K562 (cell line): ENCODE results near the gene UPK3A. TPM values are rescaled to one million over a fixed set of nuclear protein-coding genes. Genes with fewer than 3 reads are reported as not detected.
A peak's percentile ranks its signal among the peaks of the same experiment; 100 is the strongest.

Source experiments
- CREB3 ChIP-seq: fragments of 450-650 bp; conservative IDR thresholded peaks from 2 replicates; pipeline ENCODE4 v1.6.1; 2016; ENCODE audit warnings: missing genetic modification characterization, low read depth, mild to moderate bottlenecking, missing compliant biosample characterization, moderate library complexity
- CREB5 ChIP-seq: fragments of 250-450 bp; sonication (Bioruptor Pico); IDR thresholded peaks from 2 replicates; pipeline ENCODE4 v1.5.0; 2020; ENCODE audit warnings: mild to moderate bottlenecking
- FOSL1 ChIP-seq: fragments of 200-800 bp; sonication (Bioruptor generic); conservative IDR thresholded peaks from 2 replicates; pipeline ENCODE4 v1.6.1; 2016; ENCODE audit warnings: missing genetic modification characterization, missing compliant biosample characterization
- FOXJ3 ChIP-seq: sonication (generic); formaldehyde crosslinking; IDR thresholded peaks from 2 replicates; pipeline ENCODE4 v1.4.0; 2020; ENCODE audit warnings: mild to moderate bottlenecking, missing genetic modification reagents
- HDAC2 ChIP-seq: fragments of 450-650 bp; IDR thresholded peaks from 2 replicates; pipeline ENCODE4 v1.6.1; 2016; ENCODE audit warnings: mild to moderate bottlenecking
- HMG20A ChIP-seq: fragments of 450-650 bp; formaldehyde crosslinking; conservative IDR thresholded peaks from 2 replicates; pipeline ENCODE4 v1.4.0; 2020; ENCODE audit warnings: mild to moderate bottlenecking, mixed read lengths
- KDM1A ChIP-seq, 2 experiments: fragments of 450-650 bp; IDR thresholded peaks; 2 replicates each; pipeline ENCODE4 v1.6.1; 2016; ENCODE audit warnings: mild to moderate bottlenecking in 2 of 2
- LARP7 ChIP-seq: fragments of 450-650 bp; IDR thresholded peaks from 2 replicates; pipeline ENCODE4 v1.6.1; 2016
- MXI1 ChIP-seq: IDR thresholded peaks from 2 replicates; pipeline ENCODE4 v1.6.1; 2011; ENCODE audit warnings: low read depth, mild to moderate bottlenecking, improper control_type of control experiment, low read length
- MYBL2 ChIP-seq, 2 experiments: fragments of 450-650 bp in 1 of 2; sonication (generic) in 1 of 2; formaldehyde crosslinking in 1 of 2; IDR thresholded peaks; 2 replicates each; pipeline versions ENCODE4 v1.6.1 to v1.8.1; 2017 to 2022; ENCODE audit warnings: borderline replicate concordance in 1 of 2, inconsistent platforms in 1 of 2, low read depth in 1 of 2, mild to moderate bottlenecking in 1 of 2, missing genetic modification reagents in 1 of 2, moderate library complexity in 1 of 2
- MYC ChIP-seq, 2 experiments: fragments of 250-450 bp in 1 of 2; sonication (Bioruptor Pico) in 1 of 2; IDR thresholded peaks; 2 replicates each; pipeline versions ENCODE4 v1.5.1 to v1.6.1; 2012 to 2021; ENCODE audit warnings: low read depth in 2 of 2, borderline replicate concordance in 1 of 2, improper control_type of control experiment in 1 of 2, low read length in 1 of 2, mild to moderate bottlenecking in 1 of 2, moderate library complexity in 1 of 2
- MYNN ChIP-seq, 2 experiments: sonication (generic); formaldehyde crosslinking in 1 of 2; IDR thresholded peaks; 2 replicates each; pipeline versions ENCODE4 v1.5.0 to v1.6.1; 2016 to 2020; ENCODE audit warnings: antibody characterized with exemption in 1 of 2, missing genetic modification reagents in 1 of 2
- POLR2AphosphoS5 ChIP-seq: IDR thresholded peaks from 2 replicates; pipeline ENCODE4 v1.6.1; 2011; ENCODE audit warnings: mild to moderate bottlenecking, low read depth, low read length, moderate library complexity; ENCODE audit not compliant: control insufficient read depth, insufficient read depth
- PURB ChIP-seq: sonication (generic); formaldehyde crosslinking; IDR thresholded peaks from 2 replicates; pipeline ENCODE4 v1.9.0; 2021; ENCODE audit warnings: low read depth, mild to moderate bottlenecking, missing genetic modification reagents
- RBM25 ChIP-seq: fragments of 200-400 bp; formaldehyde crosslinking; IDR thresholded peaks from 2 replicates; pipeline ENCODE4 v1.6.1; 2018; ENCODE audit warnings: low read length, low read depth, moderate library complexity; ENCODE audit not compliant: severe bottlenecking
- RBM34 ChIP-seq: fragments of 200-400 bp; formaldehyde crosslinking; IDR thresholded peaks from 2 replicates; pipeline ENCODE4 v1.6.1; 2018; ENCODE audit warnings: low read length, borderline replicate concordance; ENCODE audit not compliant: insufficient read depth
- RCOR1 ChIP-seq, 2 experiments: IDR thresholded peaks; 2 replicates each; pipeline ENCODE4 v1.6.1; 2012; ENCODE audit warnings: low read depth in 2 of 2, low read length in 2 of 2, borderline replicate concordance in 1 of 2, improper control_type of control experiment in 1 of 2
- TCF3 ChIP-seq: sonication (generic); formaldehyde crosslinking; IDR thresholded peaks from 2 replicates; pipeline ENCODE4 v1.4.0; 2020; ENCODE audit warnings: mild to moderate bottlenecking, missing genetic modification reagents
- ZBED1 ChIP-seq: IDR thresholded peaks from 2 replicates; pipeline ENCODE4 v1.6.1; 2014
- ZNF512 ChIP-seq: IDR thresholded peaks from 2 replicates; pipeline ENCODE4 v1.6.1; 2016; ENCODE audit warnings: missing genetic modification characterization, missing compliant biosample characterization
- ZNF584 ChIP-seq: fragments of 200-800 bp; sonication (Bioruptor generic); IDR thresholded peaks from 2 replicates; pipeline ENCODE4 v1.6.1; 2016; ENCODE audit warnings: low read depth, mild to moderate bottlenecking, missing genetic modification characterization, missing compliant biosample characterization
- polyA plus RNA-seq, 8 experiments: library from polyadenylated mRNA; depleted of rRNA in 4 of 8; stranded (reverse) in 5 of 8; unstranded in 3 of 8; fragments of >200 nt; fragmentation: Nextera tagmentation in 2 of 8; fragmentation: Illumina TruSeq in 1 of 8; extraction: Ambion mirVana in 2 of 8; extraction: Trizol in 1 of 8; gene quantifications; 2 replicates each; pipeline versions ENCODE4 v1.2.1 to v1.2.3, GENCODE V29; 2011 to 2014; ENCODE audit warnings: inconsistent platforms in 1 of 8, missing spikeins in 1 of 8
- total RNA-seq, 7 experiments: library from RNA; depleted of rRNA in 6 of 7; stranded (reverse); fragments of >200 nt in 6 of 7; fragmentation: Illumina TruSeq in 2 of 7; extraction: Trizol in 2 of 7; gene quantifications; 2 replicates each; pipeline versions ENCODE4 v1.2.1 to v1.2.3, GENCODE V29; 2011 to 2021; ENCODE audit warnings: low replicate concordance in 1 of 7

UPK3A gene
- total and polyA plus RNA-seq, 9 of the 15 experiments (the other 6 are each of a cell fraction or from before 2014, with no cell fraction given) = not detected

GRCh38 chr22:45314786-45315185 is 30.0 kb downstream of the UPK3A start (continued):
- TF ChIP-seq ZNF512 (tag) (no peak), LARP7 (no peak), POLR2AphosphoS5 (0 out of 2 replicates have a peak, but pooled peaks have one; percentile 21), MYNN (IDR thresholded peaks at IDR 0.05) (no peak), MYNN (CRISPR knock-in tag; IDR thresholded peaks at IDR 0.05) (no peak), ZBED1 (no peak), HMG20A (CRISPR knock-in tag) (no peak), CREB3 (tag) (no peak), MYBL2 (IDR thresholded peaks at IDR 0.05; ENCODE audit: low read depth) (no peak), MYBL2 (CRISPR knock-in tag; IDR thresholded peaks at IDR 0.05; ENCODE audit: borderline replicate concordance) (no peak), RCOR1 (IDR thresholded peaks at IDR 0.05; ENCODE audit: borderline replicate concordance in 1 of 2, low read depth in 2 of 2, low read length in 2 of 2) (peak in 1 of 2 experiments; percentile 38; a peak in 1 of 4 replicates), RBM34 (no peak), FOSL1 (tag) (peak; percentile 28), PURB (CRISPR knock-in tag) (no peak), TCF3 (CRISPR knock-in tag) (peak; percentile 73), RBM25 (no peak), FOXJ3 (CRISPR knock-in tag) (no peak), KDM1A (IDR thresholded peaks at IDR 0.05) (peak; percentile 31 to 37; a peak in 1 of 4 replicates), ZNF584 (no peak), MXI1 (no peak), CREB5 (CRISPR knock-in tag) (no peak), HDAC2 (no peak), MYC (IDR thresholded peaks at IDR 0.05; ENCODE audit: low read depth, low read length) (peak; percentile 15; the same call in 1 of the 2 replicates), MYC (CRISPR knock-in tag; IDR thresholded peaks at IDR 0.05; ENCODE audit: borderline replicate concordance, low read depth) (no peak)
